ENCODE results near the gene LNPK. TPM values are rescaled to one million over a fixed set of nuclear protein-coding genes. Genes with fewer than 3 reads are reported as not detected.
"Not testable (repeated sequence)": the region's sequence is repeated elsewhere in the genome, so short reads cannot be mapped to it uniquely, and the experiment has no call there.

Gene LNPK
- total and polyA plus RNA-seq, 2 experiments from 2014 or later, result 15.4 to 48.5 TPM

- no peak for TF ChIP-seq EZH2phosphoT487 (IDR thresholded peaks at IDR 0.05; ENCODE audit: low read depth, severe bottlenecking, unreplicated experiment)
- no peak for TF ChIP-seq CTCF (IDR thresholded peaks at IDR 0.05; ENCODE audit: poor library complexity)
- H4K20me1 ChIP-seq (ENCODE audit: insufficient read depth, poor library complexity, severe bottlenecking), result no peaks in the 10 kb centered on the region
- no peaks in the 10 kb centered on the region for H3K9me3 ChIP-seq (ENCODE audit: low read depth)
- H2AFZ ChIP-seq, result no peak overlapping the region
- no peak overlapping the region for H3K4me3 ChIP-seq
- no peaks in the 10 kb centered on the region for H3K27me3 ChIP-seq
- WGBS (ENCODE audit: low lambda C conversion rate, missing lambda C conversion rate), result 97% methylated on average over 2 of the region's 2 CpGs
- H3K36me3 ChIP-seq (replicated peaks; ENCODE audit: insufficient read depth, low read depth), result no peaks in the 10 kb centered on the region
- H3K79me2 ChIP-seq, result no peaks in the 10 kb centered on the region
- H3K9me2 ChIP-seq (replicated peaks; ENCODE audit: insufficient read depth), result no peaks in the 10 kb centered on the region
- H3K4me1 ChIP-seq (ENCODE audit: insufficient read depth), result peaks cover 17% of the 10 kb centered on the region
- no peak overlapping the region for H3K4me2 ChIP-seq
- no peak for DNase-seq (ENCODE audit: low spot score)
- H3K27ac ChIP-seq, result no peak overlapping the region
These were observed 75.8 kb downstream of the LNPK start for GRCh38 chr2:175926272-175926671.

- no peaks in the 10 kb centered on the region for H3K79me2 ChIP-seq
- no peaks in the 10 kb centered on the region for H3K9me3 ChIP-seq (ENCODE audit: low read depth)
- H3K4me3 ChIP-seq, result no peak overlapping the region
- DNase-seq (ENCODE audit: low spot score), result no peak
- no peaks in the 10 kb centered on the region for H3K27me3 ChIP-seq
- no peaks in the 10 kb centered on the region for H4K20me1 ChIP-seq (ENCODE audit: insufficient read depth, poor library complexity, severe bottlenecking)
- WGBS (ENCODE audit: low lambda C conversion rate, missing lambda C conversion rate), result 100% methylated on average over 2 of the region's 2 CpGs
- no peak overlapping the region for H3K27ac ChIP-seq
- H3K4me2 ChIP-seq, result no peak overlapping the region
- TF ChIP-seq CTCF (IDR thresholded peaks at IDR 0.05; ENCODE audit: poor library complexity), result no peak
- no peak for TF ChIP-seq EZH2phosphoT487 (IDR thresholded peaks at IDR 0.05; ENCODE audit: low read depth, severe bottlenecking, unreplicated experiment)
- TF ChIP-seq EZH2 (IDR thresholded peaks at IDR 0.05; ENCODE audit: borderline replicate concordance), result no peak
- no peaks in the 10 kb centered on the region for H3K36me3 ChIP-seq (replicated peaks; ENCODE audit: insufficient read depth, low read depth)
- no peaks in the 10 kb centered on the region for H3K9me2 ChIP-seq (replicated peaks; ENCODE audit: insufficient read depth)
- H2AFZ ChIP-seq, result no peak overlapping the region
- H3K4me1 ChIP-seq (ENCODE audit: insufficient read depth), result no peaks in the 10 kb centered on the region
These were observed 79.9 kb downstream of the LNPK start for GRCh38 chr2:175922160-175922559.

GRCh38 chr2:175918935-175919334 lies 83.1 kb downstream of the LNPK start:
- Histone ChIP-seq H2AFZ (no peak overlapping the region), H3K27me3 (no peaks in the 10 kb centered on the region), H3K4me3 (no peak overlapping the region), H3K36me3 (replicated peaks; ENCODE audit: insufficient read depth, low read depth) (no peaks in the 10 kb centered on the region), H3K79me2 (no peaks in the 10 kb centered on the region), H3K9me2 (replicated peaks; ENCODE audit: insufficient read depth) (no peaks in the 10 kb centered on the region), H3K4me1 (ENCODE audit: insufficient read depth) (no peaks in the 10 kb centered on the region), H3K4me2 (no peak overlapping the region), H4K20me1 (ENCODE audit: insufficient read depth, poor library complexity, severe bottlenecking) (no peaks in the 10 kb centered on the region), H3K27ac (no peak overlapping the region), H3K9me3 (ENCODE audit: low read depth) (no peaks in the 10 kb centered on the region)
- DNase-seq (ENCODE audit: low spot score), result no peak
- 73% methylated on average over 3 of the region's 3 CpGs for WGBS (ENCODE audit: low lambda C conversion rate, missing lambda C conversion rate)
- TF ChIP-seq EZH2phosphoT487 (IDR thresholded peaks at IDR 0.05; ENCODE audit: low read depth, severe bottlenecking, unreplicated experiment) (no peak), EZH2 (IDR thresholded peaks at IDR 0.05; ENCODE audit: borderline replicate concordance) (no peak), CTCF (IDR thresholded peaks at IDR 0.05; ENCODE audit: poor library complexity) (no peak)

- H3K4me2 ChIP-seq, result no peak overlapping the region
- no peaks in the 10 kb centered on the region for H3K27me3 ChIP-seq
- WGBS (ENCODE audit: low lambda C conversion rate, missing lambda C conversion rate), result 98% methylated on average over 3 of the region's 3 CpGs
- no peaks in the 10 kb centered on the region for H3K9me3 ChIP-seq (ENCODE audit: low read depth)
- H3K27ac ChIP-seq, result no peak overlapping the region
- no peak overlapping the region for H3K4me3 ChIP-seq
- no peaks in the 10 kb centered on the region for H3K36me3 ChIP-seq (replicated peaks; ENCODE audit: insufficient read depth, low read depth)
- no peaks in the 10 kb centered on the region for H3K9me2 ChIP-seq (replicated peaks; ENCODE audit: insufficient read depth)
- TF ChIP-seq EZH2phosphoT487 (IDR thresholded peaks at IDR 0.05; ENCODE audit: low read depth, severe bottlenecking, unreplicated experiment) (no peak), EZH2 (IDR thresholded peaks at IDR 0.05; ENCODE audit: borderline replicate concordance) (no peak), CTCF (IDR thresholded peaks at IDR 0.05; ENCODE audit: poor library complexity) (no peak)
- no peak for DNase-seq (ENCODE audit: low spot score)
- H3K79me2 ChIP-seq, result no peaks in the 10 kb centered on the region
- H4K20me1 ChIP-seq (ENCODE audit: insufficient read depth, poor library complexity, severe bottlenecking), result no peaks in the 10 kb centered on the region
- no peak overlapping the region for H2AFZ ChIP-seq
- H3K4me1 ChIP-seq (ENCODE audit: insufficient read depth), result no peaks in the 10 kb centered on the region
These were observed 87.2 kb downstream of the LNPK start for GRCh38 chr2:175914846-175915245.

GRCh38 chr2:175913849-175914743 lies 88.0 kb downstream of the LNPK start:
- not testable (repeated sequence) for H3K4me3 ChIP-seq; H3K9me2 ChIP-seq (replicated peaks; ENCODE audit: insufficient read depth); H3K4me2 ChIP-seq; H3K4me1 ChIP-seq (ENCODE audit: insufficient read depth); H3K79me2 ChIP-seq; H3K36me3 ChIP-seq (replicated peaks; ENCODE audit: insufficient read depth, low read depth); H3K27ac ChIP-seq; H2AFZ ChIP-seq; H4K20me1 ChIP-seq (ENCODE audit: insufficient read depth, poor library complexity, severe bottlenecking); H3K9me3 ChIP-seq (ENCODE audit: low read depth); H3K27me3 ChIP-seq
- DNase-seq (ENCODE audit: low spot score), result peak; percentile 16
- 77% methylated on average over 12 of the region's 12 CpGs for WGBS (ENCODE audit: low lambda C conversion rate, missing lambda C conversion rate)

Data from hepatocyte (in vitro differentiated cells).